GM21360 (cell line): ENCODE results near the gene NFE2L1.
"Not testable (repeated sequence)": the region's sequence is repeated elsewhere in the genome, so short reads cannot be mapped to it uniquely, and the experiment has no call there.

Experiments
- ATAC-seq: cut with Tn5 transposase; IDR thresholded peaks from one replicate; pipeline ENCODE4 v1.9.1; 2021; ENCODE audit warnings: mild to moderate bottlenecking, moderate library complexity; ENCODE audit not compliant: unreplicated experiment

NFE2L1 gene

GRCh38 chr17:48047741-48048383 is at the start of gene NFE2L1:
Gene NFE2L1 (plus strand): TSS chr17:48048359. CDS start chr17:48051119, 2,760 bp downstream.
- ATAC-seq = peak; percentile 84

- ATAC-seq = no peak
Measured at GRCh38 chr17:47999582-47999981, 48.6 kb upstream of the NFE2L1 start.

- ATAC-seq = no peak
Measured at GRCh38 chr17:48001197-48001596, 47.0 kb upstream of the NFE2L1 start.

GRCh38 chr17:48001657-48002056 is 46.5 kb upstream of the NFE2L1 start:
- ATAC-seq = not testable (repeated sequence)

GRCh38 chr17:48002266-48002915 is 45.8 kb upstream of the NFE2L1 start:
- ATAC-seq = no peak

- no peak for ATAC-seq
Measured at GRCh38 chr17:48002916-48003416, 45.2 kb upstream of the NFE2L1 start.

- ATAC-seq = no peak
Measured at GRCh38 chr17:48003417-48004151, 44.6 kb upstream of the NFE2L1 start.

- ATAC-seq = no peak
Measured at GRCh38 chr17:48004983-48005382, 43.2 kb upstream of the NFE2L1 start.

GRCh38 chr17:48006936-48007709 is 41.0 kb upstream of the NFE2L1 start:
- no peak for ATAC-seq

- no peak for ATAC-seq
Measured at GRCh38 chr17:48010193-48010592, 38.0 kb upstream of the NFE2L1 start.

GRCh38 chr17:48011405-48012150 is 36.6 kb upstream of the NFE2L1 start:
- no peak for ATAC-seq

- ATAC-seq = no peak
Measured at GRCh38 chr17:48012151-48012520, 36.0 kb upstream of the NFE2L1 start.

- ATAC-seq = no peak
Measured at GRCh38 chr17:48012654-48013053, 35.5 kb upstream of the NFE2L1 start.

- ATAC-seq = no peak
Measured at GRCh38 chr17:48013876-48014594, 34.1 kb upstream of the NFE2L1 start.

GRCh38 chr17:48014595-48015111 is 33.5 kb upstream of the NFE2L1 start:
- ATAC-seq = no peak

- no peak for ATAC-seq
Measured at GRCh38 chr17:48016112-48016511, 32.0 kb upstream of the NFE2L1 start.

GRCh38 chr17:48017817-48018158 is 30.4 kb upstream of the NFE2L1 start:
- ATAC-seq = not testable (repeated sequence)

GRCh38 chr17:48021934-48022333 is 26.2 kb upstream of the NFE2L1 start:
- no peak for ATAC-seq

GRCh38 chr17:48022901-48023300 is 25.3 kb upstream of the NFE2L1 start:
- no peak for ATAC-seq
